Measurements from ENCODE around the gene SMAD4. TPM values are rescaled to one million over a fixed set of nuclear protein-coding genes. Genes with fewer than 3 reads are reported as not detected.

Gene SMAD4
- total and polyA plus RNA-seq, 4 donors, result 9.3 to 65.3 (median 29.1) TPM

GRCh38 chr18:50982086-50982801 lies 47.8 kb upstream of the SMAD4 start:
- DNase-seq (ENCODE audit: low spot score), result no peak
- no peaks in the 10 kb centered on the region for H3K27me3 ChIP-seq (ENCODE audit: control insufficient read depth in 4 of 4, insufficient read depth in 4 of 4, low read length in 3 of 4)
- 88% methylated on average over 8 of the region's 8 CpGs for WGBS
- no peaks in the 10 kb centered on the region for H3K4me1 ChIP-seq (ENCODE audit: control insufficient read depth in 4 of 4, insufficient read depth in 4 of 4, low read length in 3 of 4)
- TF ChIP-seq CTCF (IDR thresholded peaks at IDR 0.05; ENCODE audit: low read depth, low read length, missing input control) (no peak), MAX (IDR thresholded peaks at IDR 0.05) (no peak), FOXA1 (IDR thresholded peaks at IDR 0.05) (no peak), RXRA (IDR thresholded peaks at IDR 0.05) (no peak), HNF4G (IDR thresholded peaks at IDR 0.05) (no peak)
- H3K9me3 ChIP-seq (ENCODE audit: control insufficient read depth in 4 of 4, low read length in 3 of 4), result peaks cover 0 to 2% (median 0%) of the 10 kb centered on the region in 4 donors
- no peak overlapping the region for H3K9ac ChIP-seq (ENCODE audit: low read depth in 1 of 2, low read length in 2 of 2)
- no peak overlapping the region for H3K27ac ChIP-seq (ENCODE audit: low read depth in 1 of 2, low read length in 2 of 2)
- H3K4me3 ChIP-seq (ENCODE audit: low read depth in 1 of 3, low read length in 3 of 3), result no peak overlapping the region
- peaks cover 11 to 36% (median 19%) of the 10 kb centered on the region in 4 donors for H3K36me3 ChIP-seq (ENCODE audit: control insufficient read depth in 4 of 4, insufficient read depth in 3 of 4, low read depth in 1 of 4, low read length in 3 of 4)

- no peaks in the 10 kb centered on the region for H3K27me3 ChIP-seq (ENCODE audit: control insufficient read depth in 4 of 4, insufficient read depth in 4 of 4, low read length in 3 of 4)
- H3K4me3 ChIP-seq (ENCODE audit: low read depth in 1 of 3, low read length in 3 of 3), result no peak overlapping the region
- H3K9ac ChIP-seq (ENCODE audit: low read depth in 1 of 2, low read length in 2 of 2), result no peak overlapping the region
- WGBS, result 92% methylated on average over 3 of the region's 3 CpGs
- H3K36me3 ChIP-seq (ENCODE audit: control insufficient read depth in 4 of 4, insufficient read depth in 3 of 4, low read depth in 1 of 4, low read length in 3 of 4), result peaks cover 8 to 33% (median 15%) of the 10 kb centered on the region in 4 donors
- no peak for DNase-seq (ENCODE audit: low spot score)
- no peaks in the 10 kb centered on the region for H3K9me3 ChIP-seq (ENCODE audit: control insufficient read depth in 4 of 4, low read length in 3 of 4)
- TF ChIP-seq TAF1 (conservative IDR thresholded peaks at IDR 0.05) (no peak), HNF4G (IDR thresholded peaks at IDR 0.05) (no peak), YY1 (IDR thresholded peaks at IDR 0.05) (no peak), HNF4A (conservative IDR thresholded peaks at IDR 0.05) (peak in 1 of 2 donors; percentile 25), JUND (IDR thresholded peaks at IDR 0.05) (no peak), RXRA (IDR thresholded peaks at IDR 0.05) (no peak), ZBTB33 (IDR thresholded peaks at IDR 0.05) (no peak), FOXA1 (IDR thresholded peaks at IDR 0.05) (no peak), ATF3 (IDR thresholded peaks at IDR 0.05) (no peak), SP1 (IDR thresholded peaks at IDR 0.05) (peak; percentile 20), REST (IDR thresholded peaks at IDR 0.05) (peak; percentile 81), CTCF (IDR thresholded peaks at IDR 0.05; ENCODE audit: low read depth, low read length, missing input control) (peak; percentile 22), RAD21 (IDR thresholded peaks at IDR 0.05) (peak; percentile 35 to 43), FOXA2 (IDR thresholded peaks at IDR 0.05) (no peak), MAX (IDR thresholded peaks at IDR 0.05) (no peak)
- no peak overlapping the region for H3K27ac ChIP-seq (ENCODE audit: low read depth in 1 of 2, low read length in 2 of 2)
- H3K4me1 ChIP-seq (ENCODE audit: control insufficient read depth in 4 of 4, insufficient read depth in 4 of 4, low read length in 3 of 4), result no peaks in the 10 kb centered on the region
These were observed 47.2 kb upstream of the SMAD4 start for GRCh38 chr18:50982802-50983179.

Measured in liver (tissue), 9 donors.